Measurements from ENCODE around the gene POU2AF1. TPM values are rescaled to one million over a fixed set of nuclear protein-coding genes. Genes with fewer than 3 reads are reported as not detected.

POU2AF1 gene
- total and polyA plus RNA-seq, 2 of the 13 experiments (the other 11 are each of a cell fraction or from before 2014, with no cell fraction given): 1.9 to 3.6 TPM

DNA sequence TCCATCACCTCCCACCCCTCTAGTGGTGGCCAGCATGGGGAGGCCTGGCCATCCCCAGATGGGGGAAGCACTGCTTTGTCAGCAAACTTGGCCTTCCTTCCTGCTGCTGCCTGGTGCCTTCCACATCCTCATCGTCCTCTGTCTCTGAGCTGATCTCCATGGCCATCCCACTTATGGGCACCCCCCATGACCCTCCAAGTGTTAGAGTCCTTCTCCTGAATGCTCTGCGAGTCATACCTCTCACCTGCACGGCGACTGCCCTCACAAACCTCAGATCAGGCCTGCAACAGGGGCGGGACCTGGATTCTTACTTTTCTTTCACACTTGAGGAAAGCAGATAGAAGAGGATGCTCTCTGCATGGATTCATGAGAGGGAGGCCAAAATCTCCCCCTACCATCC is 24.0 kb downstream of the POU2AF1 start (continued):
- TF ChIP-seq CEBPG (CRISPR knock-in tag; IDR thresholded peaks at IDR 0.05) (no peak), YY1 (IDR thresholded peaks at IDR 0.05; ENCODE audit: insufficient read depth, insufficient replicate concordance, low read depth, low read length) (no peak), ZNF17 (CRISPR knock-in tag; IDR thresholded peaks at IDR 0.05) (no peak), U2AF1 (optimal IDR thresholded peaks at IDR 0.05; ENCODE audit: low read depth, low read length) (no peak), KDM6A (CRISPR knock-in tag; IDR thresholded peaks at IDR 0.05; ENCODE audit: low read depth) (no peak), SYNCRIP (IDR thresholded peaks at IDR 0.05; ENCODE audit: insufficient read depth, low read depth, low read length) (no peak), ZNF768 (CRISPR knock-in tag; IDR thresholded peaks at IDR 0.05) (no peak), MAFK (conservative IDR thresholded peaks at IDR 0.05 in 1 of 2, IDR thresholded peaks at IDR 0.05 in 1 of 2; ENCODE audit: low read length in 2 of 2) (peak in 1 of 2 experiments; percentile 39; a peak in 1 of 4 replicates), ZSCAN9 (CRISPR knock-in tag; IDR thresholded peaks at IDR 0.05; ENCODE audit: borderline replicate concordance) (no peak), KDM1A (CRISPR knock-in tag; IDR thresholded peaks at IDR 0.05) (no peak), YEATS4 (CRISPR knock-in tag; IDR thresholded peaks at IDR 0.05; ENCODE audit: borderline replicate concordance) (no peak), MXI1 (IDR thresholded peaks at IDR 0.05; ENCODE audit: borderline replicate concordance, low read depth, low read length) (no peak), RXRB (CRISPR knock-in tag; IDR thresholded peaks at IDR 0.05; ENCODE audit: borderline replicate concordance) (no peak), ZNF563 (CRISPR knock-in tag; IDR thresholded peaks at IDR 0.05) (no peak)
- TF ChIP-seq, protein P1, sequence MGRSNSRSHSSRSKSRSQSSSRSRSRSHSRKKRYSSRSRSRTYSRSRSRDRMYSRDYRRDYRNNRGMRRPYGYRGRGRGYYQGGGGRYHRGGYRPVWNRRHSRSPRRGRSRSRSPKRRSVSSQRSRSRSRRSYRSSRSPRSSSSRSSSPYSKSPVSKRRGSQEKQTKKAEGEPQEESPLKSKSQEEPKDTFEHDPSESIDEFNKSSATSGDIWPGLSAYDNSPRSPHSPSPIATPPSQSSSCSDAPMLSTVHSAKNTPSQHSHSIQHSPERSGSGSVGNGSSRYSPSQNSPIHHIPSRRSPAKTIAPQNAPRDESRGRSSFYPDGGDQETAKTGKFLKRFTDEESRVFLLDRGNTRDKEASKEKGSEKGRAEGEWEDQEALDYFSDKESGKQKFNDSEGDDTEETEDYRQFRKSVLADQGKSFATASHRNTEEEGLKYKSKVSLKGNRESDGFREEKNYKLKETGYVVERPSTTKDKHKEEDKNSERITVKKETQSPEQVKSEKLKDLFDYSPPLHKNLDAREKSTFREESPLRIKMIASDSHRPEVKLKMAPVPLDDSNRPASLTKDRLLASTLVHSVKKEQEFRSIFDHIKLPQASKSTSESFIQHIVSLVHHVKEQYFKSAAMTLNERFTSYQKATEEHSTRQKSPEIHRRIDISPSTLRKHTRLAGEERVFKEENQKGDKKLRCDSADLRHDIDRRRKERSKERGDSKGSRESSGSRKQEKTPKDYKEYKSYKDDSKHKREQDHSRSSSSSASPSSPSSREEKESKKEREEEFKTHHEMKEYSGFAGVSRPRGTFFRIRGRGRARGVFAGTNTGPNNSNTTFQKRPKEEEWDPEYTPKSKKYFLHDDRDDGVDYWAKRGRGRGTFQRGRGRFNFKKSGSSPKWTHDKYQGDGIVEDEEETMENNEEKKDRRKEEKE (IDR thresholded peaks at IDR 0.05): no peak
- TF ChIP-seq, protein P2, sequence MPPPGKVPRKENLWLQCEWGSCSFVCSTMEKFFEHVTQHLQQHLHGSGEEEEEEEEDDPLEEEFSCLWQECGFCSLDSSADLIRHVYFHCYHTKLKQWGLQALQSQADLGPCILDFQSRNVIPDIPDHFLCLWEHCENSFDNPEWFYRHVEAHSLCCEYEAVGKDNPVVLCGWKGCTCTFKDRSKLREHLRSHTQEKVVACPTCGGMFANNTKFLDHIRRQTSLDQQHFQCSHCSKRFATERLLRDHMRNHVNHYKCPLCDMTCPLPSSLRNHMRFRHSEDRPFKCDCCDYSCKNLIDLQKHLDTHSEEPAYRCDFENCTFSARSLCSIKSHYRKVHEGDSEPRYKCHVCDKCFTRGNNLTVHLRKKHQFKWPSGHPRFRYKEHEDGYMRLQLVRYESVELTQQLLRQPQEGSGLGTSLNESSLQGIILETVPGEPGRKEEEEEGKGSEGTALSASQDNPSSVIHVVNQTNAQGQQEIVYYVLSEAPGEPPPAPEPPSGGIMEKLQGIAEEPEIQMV (CRISPR knock-in tag; IDR thresholded peaks at IDR 0.05; ENCODE audit: low read depth): no peak
- TF ChIP-seq, protein P3, sequence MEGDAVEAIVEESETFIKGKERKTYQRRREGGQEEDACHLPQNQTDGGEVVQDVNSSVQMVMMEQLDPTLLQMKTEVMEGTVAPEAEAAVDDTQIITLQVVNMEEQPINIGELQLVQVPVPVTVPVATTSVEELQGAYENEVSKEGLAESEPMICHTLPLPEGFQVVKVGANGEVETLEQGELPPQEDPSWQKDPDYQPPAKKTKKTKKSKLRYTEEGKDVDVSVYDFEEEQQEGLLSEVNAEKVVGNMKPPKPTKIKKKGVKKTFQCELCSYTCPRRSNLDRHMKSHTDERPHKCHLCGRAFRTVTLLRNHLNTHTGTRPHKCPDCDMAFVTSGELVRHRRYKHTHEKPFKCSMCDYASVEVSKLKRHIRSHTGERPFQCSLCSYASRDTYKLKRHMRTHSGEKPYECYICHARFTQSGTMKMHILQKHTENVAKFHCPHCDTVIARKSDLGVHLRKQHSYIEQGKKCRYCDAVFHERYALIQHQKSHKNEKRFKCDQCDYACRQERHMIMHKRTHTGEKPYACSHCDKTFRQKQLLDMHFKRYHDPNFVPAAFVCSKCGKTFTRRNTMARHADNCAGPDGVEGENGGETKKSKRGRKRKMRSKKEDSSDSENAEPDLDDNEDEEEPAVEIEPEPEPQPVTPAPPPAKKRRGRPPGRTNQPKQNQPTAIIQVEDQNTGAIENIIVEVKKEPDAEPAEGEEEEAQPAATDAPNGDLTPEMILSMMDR (CRISPR knock-in tag; IDR thresholded peaks at IDR 0.05): 0 out of 2 replicates have a peak, but pooled peaks have one; percentile 3
- TF ChIP-seq, protein P4, sequence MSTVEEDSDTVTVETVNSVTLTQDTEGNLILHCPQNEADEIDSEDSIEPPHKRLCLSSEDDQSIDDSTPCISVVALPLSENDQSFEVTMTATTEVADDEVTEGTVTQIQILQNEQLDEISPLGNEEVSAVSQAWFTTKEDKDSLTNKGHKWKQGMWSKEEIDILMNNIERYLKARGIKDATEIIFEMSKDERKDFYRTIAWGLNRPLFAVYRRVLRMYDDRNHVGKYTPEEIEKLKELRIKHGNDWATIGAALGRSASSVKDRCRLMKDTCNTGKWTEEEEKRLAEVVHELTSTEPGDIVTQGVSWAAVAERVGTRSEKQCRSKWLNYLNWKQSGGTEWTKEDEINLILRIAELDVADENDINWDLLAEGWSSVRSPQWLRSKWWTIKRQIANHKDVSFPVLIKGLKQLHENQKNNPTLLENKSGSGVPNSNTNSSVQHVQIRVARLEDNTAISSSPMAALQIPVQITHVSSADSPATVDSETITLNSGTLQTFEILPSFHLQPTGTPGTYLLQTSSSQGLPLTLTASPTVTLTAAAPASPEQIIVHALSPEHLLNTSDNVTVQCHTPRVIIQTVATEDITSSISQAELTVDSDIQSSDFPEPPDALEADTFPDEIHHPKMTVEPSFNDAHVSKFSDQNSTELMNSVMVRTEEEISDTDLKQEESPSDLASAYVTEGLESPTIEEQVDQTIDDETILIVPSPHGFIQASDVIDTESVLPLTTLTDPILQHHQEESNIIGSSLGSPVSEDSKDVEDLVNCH (CRISPR knock-in tag; IDR thresholded peaks at IDR 0.05): no peak
